Large intestine (tissue), 3 donors: ENCODE data around the gene SAMM50. TPM values are rescaled to one million over a fixed set of nuclear protein-coding genes. Genes with fewer than 3 reads are reported as not detected.

Experiments used
- DNase-seq, 2 donors: peaks; one replicate each; pipeline versions ENCODE4 v3.0.0 to v3.0.0-alpha.2; 2013
- H3K27ac ChIP-seq: one replicate; pipeline ENCODE4 v1.5.1; 2013; ENCODE audit warnings: low read length
- H3K27me3 ChIP-seq: 2 replicates; pipeline ENCODE4 v1.6.1; 2013; ENCODE audit warnings: low read length; ENCODE audit not compliant: control insufficient read depth, insufficient read depth
- H3K36me3 ChIP-seq: 2 replicates; pipeline ENCODE4 v1.6.1; 2013; ENCODE audit warnings: low read length; ENCODE audit not compliant: control insufficient read depth, insufficient read depth
- H3K4me1 ChIP-seq: one replicate; pipeline ENCODE4 v1.6.1; 2013; ENCODE audit warnings: low read length; ENCODE audit not compliant: control insufficient read depth, insufficient read depth
- H3K4me3 ChIP-seq: one replicate; pipeline ENCODE4 v1.5.1; 2013; ENCODE audit warnings: low read length
- H3K9me3 ChIP-seq: one replicate; pipeline ENCODE4 v1.6.1; 2013; ENCODE audit warnings: mild to moderate bottlenecking, low read depth, low read length, moderate library complexity; ENCODE audit not compliant: control insufficient read depth
- WGBS: methylation state at CpG from one replicate; pipeline ENCODE4 v1.1.5; 2013; ENCODE audit warnings: low lambda C conversion rate; ENCODE audit not compliant: insufficient coverage; 5-methylcytosine and 5-hydroxymethylcytosine counted together
- polyA plus RNA-seq: library from polyadenylated mRNA; unstranded; fragments of 120-200 nt; gene quantifications from one replicate; pipeline ENCODE4 v1.2.1, GENCODE V29; 2013

The SAMM50 gene
- polyA plus RNA-seq, 1 donor = 51.5 TPM

- Histone ChIP-seq H3K27me3 (no peaks in the 10 kb centered on the region), H3K9me3 (no peaks in the 10 kb centered on the region), H3K4me3 (no peak overlapping the region), H3K27ac (no peak overlapping the region), H3K36me3 (no peaks in the 10 kb centered on the region), H3K4me1 (no peaks in the 10 kb centered on the region)
- no peak for DNase-seq
- WGBS = no CpG with 5 or more reads among the region's 20 CpGs
Measured at GRCh38 chr22:44042249-44043218, 87.3 kb downstream of the SAMM50 start.

- WGBS = no CpG with 5 or more reads among the region's 1 CpG
- no peaks in the 10 kb centered on the region for H3K27me3 ChIP-seq
- H3K27ac ChIP-seq = no peak overlapping the region
- H3K9me3 ChIP-seq = no peaks in the 10 kb centered on the region
- H3K36me3 ChIP-seq = no peaks in the 10 kb centered on the region
- no peaks in the 10 kb centered on the region for H3K4me1 ChIP-seq
- H3K4me3 ChIP-seq = no peak overlapping the region
- DNase-seq = no peak
Measured at GRCh38 chr22:44045145-44045544, 89.9 kb downstream of the SAMM50 start.

Other genes with a start within 250 kb of the SAMM50 start
- gene EFCAB6, start 143.1 kb upstream of the SAMM50 start, polyA plus RNA-seq = 1.5 TPM
- gene SULT4A1, start 92.9 kb upstream of the SAMM50 start, polyA plus RNA-seq = 5.0 TPM
- not detected for gene PNPLA5, start 63.4 kb upstream of the SAMM50 start, polyA plus RNA-seq
- gene PNPLA3, start 31.6 kb upstream of the SAMM50 start, polyA plus RNA-seq = 1.3 TPM
- gene PARVB, start 68.9 kb downstream of the SAMM50 start, polyA plus RNA-seq = 10.9 TPM
- 6.7 TPM for gene PARVG, start 225.5 kb downstream of the SAMM50 start, polyA plus RNA-seq